ENCODE measurements around the gene ICOS. TPM values are rescaled to one million over a fixed set of nuclear protein-coding genes. Genes with fewer than 3 reads are reported as not detected.

ICOS gene
- total RNA-seq, 1 experiment from 2014 or later: not detected

DNA sequence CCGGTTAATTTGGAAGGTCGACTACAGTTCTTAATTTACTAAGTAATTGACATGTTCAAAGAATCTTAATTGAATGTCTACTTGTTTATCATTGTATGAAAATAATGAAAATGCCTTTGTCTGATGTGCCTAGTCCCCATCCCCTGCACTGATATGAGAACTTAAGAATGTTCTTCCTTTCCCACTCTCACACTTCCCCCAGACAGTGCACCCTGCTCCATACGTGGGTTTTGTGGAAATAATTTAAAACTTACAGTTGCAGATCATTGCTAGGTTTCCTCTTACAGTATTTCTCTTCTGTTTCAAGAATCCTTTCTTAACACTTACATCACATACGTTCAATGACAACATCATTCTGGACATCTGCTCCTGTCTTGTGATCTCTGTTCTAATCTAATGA lies 3.5 kb downstream of the ICOS start:
- no peak overlapping the region for H4K91ac ChIP-seq (ENCODE audit: insufficient read length, low read depth, low read length)
- no peak overlapping the region for H2BK20ac ChIP-seq (ENCODE audit: low read depth, low read length, poor library complexity, severe bottlenecking)
- H2BK15ac ChIP-seq (ENCODE audit: low read depth, low read length): no peak overlapping the region
- H2BK120ac ChIP-seq (ENCODE audit: low read depth, low read length, poor library complexity, severe bottlenecking): no peak overlapping the region
- WGBS (ENCODE audit: extremely low coverage, insufficient read length, low lambda C conversion rate): no CpG with 5 or more reads among the region's 4 CpGs
- no peak overlapping the region for H3K27ac ChIP-seq (ENCODE audit: insufficient read length, low read depth, low read length)
- H3K9ac ChIP-seq (ENCODE audit: extremely low read depth, insufficient read length, low read length): no peak overlapping the region
- Mint-ChIP-seq H3K27ac (no peak overlapping the region), H3K27me3 (ENCODE audit: low read depth) (no peaks in the 10 kb centered on the region), H3K4me1 (peaks cover 8 to 14% of the 10 kb centered on the region in 2 experiments), H3K4me3 (no peak overlapping the region), H3K36me3 (ENCODE audit: insufficient read depth in 1 of 3, low read depth in 3 of 3) (peaks cover 0 to 13% (median 7%) of the 10 kb centered on the region in 3 experiments; a peak in 5 of 7 replicates), H3K9me3 (peaks cover 8 to 10% of the 10 kb centered on the region in 2 experiments)
- no peak overlapping the region for H2BK12ac ChIP-seq (ENCODE audit: insufficient read length, low read depth, low read length)
- no peak overlapping the region for H2AFZ ChIP-seq (ENCODE audit: low read length)
- no peak overlapping the region for H3K4ac ChIP-seq (ENCODE audit: low read depth, low read length)
- H3K23me2 ChIP-seq (ENCODE audit: insufficient read length, low read depth, low read length, poor library complexity, severe bottlenecking): no peaks in the 10 kb centered on the region
- H3K79me1 ChIP-seq (ENCODE audit: insufficient read depth, low read depth, low read length, poor library complexity, severe bottlenecking): no peaks in the 10 kb centered on the region
- H3K14ac ChIP-seq (ENCODE audit: insufficient read depth, low read length): no peak overlapping the region
- H4K8ac ChIP-seq (replicated peaks; ENCODE audit: insufficient read length, low read depth, low read length): no peak overlapping the region
- no peak for DNase-seq
- no peak overlapping the region for H4K5ac ChIP-seq (ENCODE audit: insufficient read length, low read depth, low read length)
- no peak overlapping the region for H2AK5ac ChIP-seq (ENCODE audit: insufficient read length, low read length)
- H3K4me1 ChIP-seq (ENCODE audit: insufficient read depth, low read length): no peaks in the 10 kb centered on the region
- H4K20me1 ChIP-seq (ENCODE audit: control insufficient read depth, insufficient read depth, insufficient read length): no peaks in the 10 kb centered on the region
- H3K23ac ChIP-seq (ENCODE audit: insufficient read length, low read depth, low read length): no peak overlapping the region
- no peak overlapping the region for H3K18ac ChIP-seq (ENCODE audit: insufficient read length, low read depth, low read length)
- no peak overlapping the region for H3T11ph ChIP-seq (ENCODE audit: low read length)
- H3K56ac ChIP-seq (ENCODE audit: insufficient read length, low read depth, low read length): no peak overlapping the region
- H3K4me2 ChIP-seq (ENCODE audit: insufficient read depth, insufficient read length, low read length): no peak overlapping the region
- no peaks in the 10 kb centered on the region for H3K27me3 ChIP-seq (ENCODE audit: insufficient read depth, low read length)
- H3K9me3 ChIP-seq (ENCODE audit: control insufficient read depth, low read depth, low read length): no peaks in the 10 kb centered on the region
- TF ChIP-seq, protein P1, sequence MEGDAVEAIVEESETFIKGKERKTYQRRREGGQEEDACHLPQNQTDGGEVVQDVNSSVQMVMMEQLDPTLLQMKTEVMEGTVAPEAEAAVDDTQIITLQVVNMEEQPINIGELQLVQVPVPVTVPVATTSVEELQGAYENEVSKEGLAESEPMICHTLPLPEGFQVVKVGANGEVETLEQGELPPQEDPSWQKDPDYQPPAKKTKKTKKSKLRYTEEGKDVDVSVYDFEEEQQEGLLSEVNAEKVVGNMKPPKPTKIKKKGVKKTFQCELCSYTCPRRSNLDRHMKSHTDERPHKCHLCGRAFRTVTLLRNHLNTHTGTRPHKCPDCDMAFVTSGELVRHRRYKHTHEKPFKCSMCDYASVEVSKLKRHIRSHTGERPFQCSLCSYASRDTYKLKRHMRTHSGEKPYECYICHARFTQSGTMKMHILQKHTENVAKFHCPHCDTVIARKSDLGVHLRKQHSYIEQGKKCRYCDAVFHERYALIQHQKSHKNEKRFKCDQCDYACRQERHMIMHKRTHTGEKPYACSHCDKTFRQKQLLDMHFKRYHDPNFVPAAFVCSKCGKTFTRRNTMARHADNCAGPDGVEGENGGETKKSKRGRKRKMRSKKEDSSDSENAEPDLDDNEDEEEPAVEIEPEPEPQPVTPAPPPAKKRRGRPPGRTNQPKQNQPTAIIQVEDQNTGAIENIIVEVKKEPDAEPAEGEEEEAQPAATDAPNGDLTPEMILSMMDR (conservative IDR thresholded peaks at IDR 0.05): no peak
- no peak overlapping the region for H2BK5ac ChIP-seq (ENCODE audit: insufficient read length, low read length)
- no peaks in the 10 kb centered on the region for H3K79me2 ChIP-seq (ENCODE audit: insufficient read depth, low read length)
